GM12873 (cell line): ENCODE results near the gene OBSL1.

ENCODE experiments used
- TF ChIP-seq, protein P1 (sequence below): IDR thresholded peaks from 2 replicates; pipeline ENCODE4 v1.5.1; 2012; ENCODE audit warnings: low read depth, mild to moderate bottlenecking, moderate library complexity, low read length, control low read depth; ENCODE audit not compliant: insufficient read depth; ENCODE audit errors: missing control alignments

OBSL1 gene

DNA sequence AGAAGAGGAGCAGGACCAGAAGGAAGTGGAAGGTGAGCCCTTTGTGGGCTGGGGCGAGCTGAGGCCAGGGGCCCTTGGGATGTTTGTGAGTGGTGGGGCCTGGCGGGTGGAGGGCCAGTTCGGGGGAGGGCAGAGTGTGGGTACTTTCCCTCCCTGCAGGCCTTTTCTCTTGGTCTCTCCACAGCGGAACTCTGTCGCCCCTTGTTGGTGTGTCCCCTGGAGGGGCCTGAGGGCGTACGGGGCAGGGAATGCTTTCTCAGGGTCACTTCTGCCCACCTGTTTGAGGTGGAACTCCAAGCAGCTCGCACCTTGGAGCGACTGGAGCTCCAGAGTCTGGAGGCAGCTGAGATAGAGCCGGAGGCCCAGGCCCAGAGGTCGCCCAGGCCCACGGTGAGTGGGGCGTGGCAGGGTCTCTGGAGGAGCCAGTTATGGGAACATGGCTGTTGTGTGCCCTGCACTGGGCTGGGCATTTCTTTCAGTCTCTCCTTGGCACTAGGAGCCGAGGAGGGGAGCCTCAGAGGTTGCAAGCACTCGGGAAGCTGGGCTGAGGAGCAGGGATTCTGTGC is 37.1 kb upstream of the OBSL1 start:
- TF ChIP-seq, protein P1, sequence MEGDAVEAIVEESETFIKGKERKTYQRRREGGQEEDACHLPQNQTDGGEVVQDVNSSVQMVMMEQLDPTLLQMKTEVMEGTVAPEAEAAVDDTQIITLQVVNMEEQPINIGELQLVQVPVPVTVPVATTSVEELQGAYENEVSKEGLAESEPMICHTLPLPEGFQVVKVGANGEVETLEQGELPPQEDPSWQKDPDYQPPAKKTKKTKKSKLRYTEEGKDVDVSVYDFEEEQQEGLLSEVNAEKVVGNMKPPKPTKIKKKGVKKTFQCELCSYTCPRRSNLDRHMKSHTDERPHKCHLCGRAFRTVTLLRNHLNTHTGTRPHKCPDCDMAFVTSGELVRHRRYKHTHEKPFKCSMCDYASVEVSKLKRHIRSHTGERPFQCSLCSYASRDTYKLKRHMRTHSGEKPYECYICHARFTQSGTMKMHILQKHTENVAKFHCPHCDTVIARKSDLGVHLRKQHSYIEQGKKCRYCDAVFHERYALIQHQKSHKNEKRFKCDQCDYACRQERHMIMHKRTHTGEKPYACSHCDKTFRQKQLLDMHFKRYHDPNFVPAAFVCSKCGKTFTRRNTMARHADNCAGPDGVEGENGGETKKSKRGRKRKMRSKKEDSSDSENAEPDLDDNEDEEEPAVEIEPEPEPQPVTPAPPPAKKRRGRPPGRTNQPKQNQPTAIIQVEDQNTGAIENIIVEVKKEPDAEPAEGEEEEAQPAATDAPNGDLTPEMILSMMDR, result no peak

DNA sequence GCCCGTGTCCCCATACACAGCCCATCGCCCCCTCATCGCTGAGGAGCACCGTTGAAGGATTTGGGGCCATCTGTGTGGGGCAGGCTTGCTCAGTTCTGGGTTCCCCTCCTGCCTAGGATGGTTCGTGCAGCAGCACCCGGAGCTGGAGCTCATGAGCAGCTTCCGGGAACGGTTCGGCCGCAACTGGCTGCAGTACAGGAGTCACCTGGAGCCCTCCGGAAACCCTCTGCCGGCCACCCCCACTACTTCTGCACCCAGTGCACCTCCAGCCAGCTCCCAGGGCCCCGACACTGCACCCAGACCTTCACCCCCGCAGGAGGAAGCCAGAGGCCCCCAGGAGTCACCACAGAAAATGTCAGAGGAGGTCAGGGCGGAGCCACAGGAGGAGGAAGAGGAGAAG is 36.6 kb upstream of the OBSL1 start:
- TF ChIP-seq, protein P1, result no peak

DNA sequence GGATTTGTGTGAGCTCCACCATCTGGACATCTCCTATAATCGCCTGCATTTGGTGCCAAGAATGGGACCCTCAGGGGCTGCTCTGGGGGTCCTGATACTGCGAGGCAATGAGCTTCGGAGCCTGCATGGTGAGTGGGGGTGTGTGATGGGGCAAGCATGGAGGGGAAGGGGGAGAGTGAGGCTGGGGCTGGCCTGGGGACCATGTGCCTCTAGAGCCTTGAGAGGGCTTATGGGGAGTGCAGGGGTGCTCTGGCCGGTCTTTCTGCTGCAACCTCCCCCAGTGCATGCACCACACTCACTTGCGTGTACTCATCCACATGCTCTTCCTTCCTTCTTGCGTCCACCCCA is 34.2 kb upstream of the OBSL1 start:
- TF ChIP-seq, protein P1, result no peak

DNA sequence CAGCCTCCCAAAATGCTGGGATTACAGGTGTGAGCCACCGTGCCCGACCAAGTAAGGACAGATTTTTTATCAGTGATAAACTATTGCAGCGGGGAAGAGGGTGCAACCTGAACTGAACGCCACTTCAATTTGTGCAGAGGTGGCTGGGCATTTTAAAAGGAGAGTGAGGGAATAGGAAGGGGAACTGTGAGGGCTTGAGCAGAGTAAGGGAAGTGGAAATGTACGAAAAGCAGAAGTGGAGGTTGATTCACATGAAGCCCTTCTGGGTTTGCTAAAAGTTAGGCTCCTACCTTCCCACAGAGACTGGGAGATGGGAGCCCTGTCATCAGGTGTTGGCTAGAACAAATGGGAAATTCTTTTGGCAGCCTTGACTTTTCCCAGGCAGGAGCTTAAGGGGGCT is 32.4 kb upstream of the OBSL1 start:
- TF ChIP-seq, protein P1, result no peak

DNA sequence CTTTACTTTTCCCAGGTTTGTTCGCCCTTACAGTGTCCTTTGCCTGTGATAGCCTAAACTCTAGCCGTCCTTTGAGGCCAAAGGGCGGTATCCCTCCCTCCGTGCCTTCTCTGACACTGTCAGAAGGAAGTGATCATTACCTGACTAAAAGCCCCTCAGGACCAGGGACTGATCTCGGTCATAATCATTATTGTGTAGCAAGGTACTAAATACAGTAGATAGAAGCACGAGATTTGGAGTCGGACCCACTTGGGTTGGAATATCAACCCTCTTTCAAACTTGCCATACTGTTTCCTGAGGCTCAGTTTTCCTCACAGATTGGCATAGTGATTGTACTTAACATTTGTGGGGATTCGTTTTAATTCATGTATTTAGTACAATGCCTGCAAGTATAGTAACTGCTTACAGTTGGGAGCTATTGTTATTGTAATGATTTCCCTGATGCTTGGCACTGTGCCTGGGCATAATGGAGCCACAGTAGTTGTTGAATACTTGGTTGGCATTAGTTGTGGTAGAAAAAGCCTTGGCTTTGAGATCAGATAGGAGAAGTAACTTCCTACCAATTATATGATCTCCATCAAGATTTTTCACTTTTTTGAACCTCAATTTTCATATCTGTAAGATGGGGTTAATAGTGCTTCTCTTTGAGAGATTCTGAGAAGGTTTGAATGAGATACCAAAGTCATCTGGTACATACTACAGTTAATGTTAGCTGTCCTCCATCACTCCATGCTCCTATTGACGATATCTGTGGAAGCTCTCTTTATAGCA is 27.2 kb upstream of the OBSL1 start:
- TF ChIP-seq, protein P1, result no peak

DNA sequence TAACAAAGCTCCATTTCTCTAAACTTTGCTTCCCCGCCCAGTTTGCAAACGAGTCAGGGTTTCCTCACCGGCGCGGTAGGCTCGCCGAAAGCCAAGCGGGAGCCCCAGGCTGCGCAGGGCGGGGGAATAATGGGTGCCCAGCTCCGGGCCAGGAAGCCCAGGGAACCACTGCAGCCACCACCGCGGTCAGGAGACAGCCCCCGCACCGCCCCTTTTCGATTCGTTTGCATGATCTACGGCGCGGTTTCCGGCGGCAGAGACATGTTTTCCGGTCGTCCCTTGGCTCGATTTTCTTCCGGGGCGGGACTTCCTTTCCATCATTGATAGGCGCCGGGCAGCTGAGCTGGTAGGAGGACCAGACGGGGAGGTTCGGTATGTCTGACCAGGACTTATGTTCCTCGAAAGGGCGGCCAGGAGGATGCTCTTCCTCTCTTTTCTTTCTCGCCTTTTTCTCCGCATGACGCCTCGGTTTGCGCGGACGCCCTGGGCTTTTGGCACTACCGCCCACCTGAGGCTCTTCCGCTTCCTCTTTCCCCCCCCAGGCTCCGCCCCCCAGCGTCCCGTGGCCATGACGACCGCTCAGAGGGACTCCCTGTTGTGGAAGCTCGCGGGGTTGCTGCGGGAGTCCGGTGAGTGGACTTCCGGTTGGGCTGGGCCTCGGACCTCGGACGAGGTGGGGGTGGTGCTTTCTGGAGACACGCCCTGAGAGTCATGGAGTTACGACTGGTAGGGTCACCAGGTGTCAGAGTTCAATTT is 26.4 kb upstream of the OBSL1 start, which contains the start of gene STK11IP:
TSS of gene STK11IP (plus strand) at position 306 of the 756 bp plus-strand sequence. CDS start at position 569, 263 bp downstream.
- TF ChIP-seq, protein P1, result no peak

DNA sequence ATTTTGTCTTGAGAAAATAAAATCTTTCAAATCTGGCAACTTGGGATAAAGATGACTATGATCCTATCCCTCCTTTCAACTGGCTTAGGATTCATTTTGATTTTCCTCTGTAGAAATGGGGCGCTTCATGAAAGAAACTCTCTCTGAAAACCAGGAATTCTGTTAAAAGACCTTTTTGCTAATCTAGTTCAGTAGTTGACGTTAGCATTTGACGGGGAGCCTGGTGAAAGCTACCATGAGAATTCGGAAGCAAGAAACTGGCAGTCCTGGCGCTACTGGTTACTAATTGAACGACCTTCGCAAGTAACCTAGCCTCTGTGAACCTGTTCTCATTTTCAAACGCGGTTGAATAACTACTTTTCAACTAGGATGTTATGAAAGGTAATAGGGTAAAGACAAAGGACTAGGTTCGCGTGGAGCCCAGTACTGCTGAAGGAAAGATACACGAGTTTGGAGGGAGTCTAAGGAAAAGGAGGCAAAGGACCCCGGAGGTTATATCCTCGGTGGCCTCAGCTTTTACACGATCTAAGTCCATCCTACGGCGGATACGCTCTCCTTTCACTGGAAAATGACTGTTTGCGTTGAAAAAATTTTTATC is 25.7 kb upstream of the OBSL1 start:
- TF ChIP-seq, protein P1, result no peak
